ENCODE data around the gene CEND1. TPM values are rescaled to one million over a fixed set of nuclear protein-coding genes. Genes with fewer than 3 reads are reported as not detected.

The CEND1 gene
- total and polyA plus RNA-seq, 2 of the 4 experiments (the other 2 are of a cell fraction): 0.90 to 4.0 TPM

DNA sequence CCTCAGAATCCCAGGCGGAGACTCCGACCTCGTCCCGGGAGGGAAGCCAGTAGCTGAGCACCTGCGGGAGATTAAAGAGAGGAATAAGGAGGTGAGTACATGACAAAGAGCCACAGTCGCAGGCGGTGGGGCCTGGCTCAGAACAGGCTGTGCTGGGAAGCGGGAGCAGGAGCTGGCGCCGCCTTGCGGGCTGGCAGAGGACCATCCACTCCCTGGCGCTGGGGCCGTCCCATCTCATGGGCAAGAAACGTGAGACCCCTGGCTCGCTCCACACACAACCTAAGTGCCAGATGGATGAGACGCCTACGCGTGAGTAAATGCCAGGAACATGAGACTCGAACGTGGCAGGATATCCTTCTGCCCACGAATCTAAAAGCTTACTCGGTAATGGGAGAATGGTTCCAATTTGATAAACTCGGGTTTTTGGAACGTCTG is 6.3 kb downstream of the CEND1 start:
- Histone ChIP-seq H3K4me2 (ENCODE audit: low read depth, low read length) (peak overlapping the region; percentile 52), H2AFZ (replicated peaks; ENCODE audit: low read length, poor library complexity) (peak overlapping the region; percentile 87), H3K9me3 (ENCODE audit: control insufficient read depth, insufficient read depth, low read length) (no peaks in the 10 kb centered on the region), H3K56ac (ENCODE audit: extremely low read depth, insufficient read depth, low read length) (no peak overlapping the region), H3K14ac (replicated peaks; ENCODE audit: low read depth, low read length) (no peak overlapping the region), H4K5ac (ENCODE audit: low read depth, low read length) (no peak overlapping the region), H4K8ac (ENCODE audit: low read depth in 2 of 2, low read length in 2 of 2) (peak overlapping the region in 1 of 2 experiments; percentile 6; a peak in 1 of 4 replicates), H3K79me1 (ENCODE audit: low read depth in 1 of 2, low read length in 2 of 2) (peaks cover 6 to 32% of the 10 kb centered on the region in 2 experiments), H3K36me3 (ENCODE audit: control insufficient read depth, insufficient read depth, low read length) (peaks cover 14% of the 10 kb centered on the region), H2BK5ac (ENCODE audit: low read depth, low read length, poor library complexity, severe bottlenecking) (no peak overlapping the region), H2BK15ac (ENCODE audit: low read depth, low read length) (no peak overlapping the region), H3K9ac (ENCODE audit: low read depth, low read length) (no peak overlapping the region), H3K4ac (ENCODE audit: low read depth, low read length) (peak overlapping the region; percentile 51), H3K23ac (ENCODE audit: low read depth, low read length) (peak overlapping the region; percentile 61; the same call in 1 of the 2 replicates), H2AK5ac (ENCODE audit: low read depth, low read length) (peak overlapping the region; percentile 36; the same call in 1 of the 2 replicates), H2BK120ac (ENCODE audit: low read depth, low read length) (no peak overlapping the region), H3K18ac (ENCODE audit: low read depth, low read length) (no peak overlapping the region), H3K27ac (ENCODE audit: insufficient read depth, low read length) (peak overlapping the region; percentile 46; the same call in 1 of the 2 replicates), H2BK20ac (ENCODE audit: low read depth, low read length) (no peak overlapping the region), H2AK9ac (replicated peaks; ENCODE audit: low read depth, low read length, poor library complexity) (peak overlapping the region; percentile 91), H3K27me3 (ENCODE audit: control insufficient read depth, insufficient read depth, low read length) (no peaks in the 10 kb centered on the region), H4K20me1 (ENCODE audit: insufficient read depth, low read length) (peaks cover 16% of the 10 kb centered on the region), H4K91ac (ENCODE audit: insufficient read depth, low read depth, low read length) (no peak overlapping the region), H3K4me3 (ENCODE audit: insufficient read depth, low read depth, low read length) (no peak overlapping the region), H3K9me1 (ENCODE audit: insufficient read depth, low read length) (no peaks in the 10 kb centered on the region), H3K4me1 (ENCODE audit: control insufficient read depth, insufficient read depth, low read length) (peaks cover 6% of the 10 kb centered on the region)
- ATAC-seq (ENCODE audit: low read depth) (peak; percentile 91), DNase-seq (peak; percentile 96)
- in situ Hi-C loops (cut with MboI; ENCODE audit: low sequenced_read_pairs) (no loop called here), intact Hi-C loops (cut with micrococcal nuclease) (loop anchor here (1.0 kb wide), 1 partner anchor 121 kb away; no protein-coding TSS in a partner anchor), dilution Hi-C loops (cut with HindIII; ENCODE audit: low sequenced_read_pairs, unreplicated experiment) (no loop called here)
- no TSS peak for BruUV-seq (replicated peaks)
- CTCF ChIA-PET: interaction anchor here (0.6 to 2.2 kb wide), 3 partner anchors 13 to 50 kb away, joined by 3 to 10 read pairs (median 6); no protein-coding TSS in a partner anchor
- no peak for TF ChIP-seq CHD1 (IDR thresholded peaks at IDR 0.05; ENCODE audit: low read depth, low read length)
- no peak for TF ChIP-seq POLR2A (IDR thresholded peaks at IDR 0.05; ENCODE audit: low read depth, low read length)
- TF ChIP-seq RAD21 (IDR thresholded peaks at IDR 0.05; ENCODE audit: low read length): peak; percentile 73
- TF ChIP-seq NFE2L2 (IDR thresholded peaks at IDR 0.05; ENCODE audit: low read depth, low read length): 0 out of 2 replicates have a peak, but pooled peaks have one; percentile 11
- TF ChIP-seq, protein P1, sequence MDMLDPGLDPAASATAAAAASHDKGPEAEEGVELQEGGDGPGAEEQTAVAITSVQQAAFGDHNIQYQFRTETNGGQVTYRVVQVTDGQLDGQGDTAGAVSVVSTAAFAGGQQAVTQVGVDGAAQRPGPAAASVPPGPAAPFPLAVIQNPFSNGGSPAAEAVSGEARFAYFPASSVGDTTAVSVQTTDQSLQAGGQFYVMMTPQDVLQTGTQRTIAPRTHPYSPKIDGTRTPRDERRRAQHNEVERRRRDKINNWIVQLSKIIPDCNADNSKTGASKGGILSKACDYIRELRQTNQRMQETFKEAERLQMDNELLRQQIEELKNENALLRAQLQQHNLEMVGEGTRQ (IDR thresholded peaks at IDR 0.05; ENCODE audit: low read depth, low read length): no peak
- TF ChIP-seq FOS (IDR thresholded peaks at IDR 0.05; ENCODE audit: low read depth, low read length): peak; percentile 14; the same call in 1 of the 2 replicates
- TF ChIP-seq, protein P2, sequence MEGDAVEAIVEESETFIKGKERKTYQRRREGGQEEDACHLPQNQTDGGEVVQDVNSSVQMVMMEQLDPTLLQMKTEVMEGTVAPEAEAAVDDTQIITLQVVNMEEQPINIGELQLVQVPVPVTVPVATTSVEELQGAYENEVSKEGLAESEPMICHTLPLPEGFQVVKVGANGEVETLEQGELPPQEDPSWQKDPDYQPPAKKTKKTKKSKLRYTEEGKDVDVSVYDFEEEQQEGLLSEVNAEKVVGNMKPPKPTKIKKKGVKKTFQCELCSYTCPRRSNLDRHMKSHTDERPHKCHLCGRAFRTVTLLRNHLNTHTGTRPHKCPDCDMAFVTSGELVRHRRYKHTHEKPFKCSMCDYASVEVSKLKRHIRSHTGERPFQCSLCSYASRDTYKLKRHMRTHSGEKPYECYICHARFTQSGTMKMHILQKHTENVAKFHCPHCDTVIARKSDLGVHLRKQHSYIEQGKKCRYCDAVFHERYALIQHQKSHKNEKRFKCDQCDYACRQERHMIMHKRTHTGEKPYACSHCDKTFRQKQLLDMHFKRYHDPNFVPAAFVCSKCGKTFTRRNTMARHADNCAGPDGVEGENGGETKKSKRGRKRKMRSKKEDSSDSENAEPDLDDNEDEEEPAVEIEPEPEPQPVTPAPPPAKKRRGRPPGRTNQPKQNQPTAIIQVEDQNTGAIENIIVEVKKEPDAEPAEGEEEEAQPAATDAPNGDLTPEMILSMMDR (conservative IDR thresholded peaks at IDR 0.05; ENCODE audit: low read depth, low read length): peak; percentile 86
- peak; percentile 97 for TF ChIP-seq BHLHE40 (IDR thresholded peaks at IDR 0.05; ENCODE audit: low read depth, low read length)
- peak; percentile 63 for TF ChIP-seq RCOR1 (IDR thresholded peaks at IDR 0.05; ENCODE audit: insufficient replicate concordance, low read length)
- peak; percentile 67 for TF ChIP-seq SMC3 (IDR thresholded peaks at IDR 0.05; ENCODE audit: low read depth, low read length)
- peak; percentile 67 for TF ChIP-seq MAZ (IDR thresholded peaks at IDR 0.05; ENCODE audit: borderline replicate concordance, low read depth, low read length)
- no peak for TF ChIP-seq MAFK (IDR thresholded peaks at IDR 0.05; ENCODE audit: low read depth, low read length)
- TF ChIP-seq CEBPB (IDR thresholded peaks at IDR 0.05; ENCODE audit: low read depth, low read length): no peak
- TF ChIP-seq, protein P3, sequence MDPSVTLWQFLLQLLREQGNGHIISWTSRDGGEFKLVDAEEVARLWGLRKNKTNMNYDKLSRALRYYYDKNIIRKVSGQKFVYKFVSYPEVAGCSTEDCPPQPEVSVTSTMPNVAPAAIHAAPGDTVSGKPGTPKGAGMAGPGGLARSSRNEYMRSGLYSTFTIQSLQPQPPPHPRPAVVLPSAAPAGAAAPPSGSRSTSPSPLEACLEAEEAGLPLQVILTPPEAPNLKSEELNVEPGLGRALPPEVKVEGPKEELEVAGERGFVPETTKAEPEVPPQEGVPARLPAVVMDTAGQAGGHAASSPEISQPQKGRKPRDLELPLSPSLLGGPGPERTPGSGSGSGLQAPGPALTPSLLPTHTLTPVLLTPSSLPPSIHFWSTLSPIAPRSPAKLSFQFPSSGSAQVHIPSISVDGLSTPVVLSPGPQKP (IDR thresholded peaks at IDR 0.05; ENCODE audit: borderline replicate concordance, low read depth, low read length): no peak
- TF ChIP-seq RFX5 (IDR thresholded peaks at IDR 0.05; ENCODE audit: low read depth, low read length): no peak
- 0 out of 2 replicates have a peak, but pooled peaks have one; percentile 68 for TF ChIP-seq MXI1 (IDR thresholded peaks at IDR 0.05; ENCODE audit: borderline replicate concordance, low read depth, low read length)
- POLR2A ChIA-PET (ENCODE audit: unreplicated experiment): no interaction called here
- WGBS, 2 experiments (ENCODE audit: extremely low coverage in 2 of 2, insufficient read length in 1 of 2): 12% methylated on average over 16 of the region's 24 CpGs; no CpG with 5 or more reads in 1 of the 2 experiments

Measured in IMR-90 (cell line).